Activated CD4-positive, alpha-beta T cell treated with anti-CD3 and anti-CD28 coated beads for 1 hour (primary cell): Measurements from ENCODE around the gene DBX1.
"Not testable (repeated sequence)": the region's sequence is repeated elsewhere in the genome, so short reads cannot be mapped to it uniquely, and the experiment has no call there.

Source experiments
- DNase-seq: peaks from one replicate; pipeline ENCODE4 v3.0.0-alpha.2; 2020

DBX1 gene

GRCh38 chr11:20160425-20161229, at the start of gene DBX1:
TSS of gene DBX1 (minus strand) at chr11:20160475. CDS start at chr11:20160324, 151 bp downstream.
- no peak for DNase-seq

GRCh38 chr11:20208622-20209111, 48.4 kb upstream of the DBX1 start:
- DNase-seq = no peak

- DNase-seq = no peak
Observed at GRCh38 chr11:20207781-20208621, 47.7 kb upstream of the DBX1 start.

- no peak for DNase-seq
Observed at GRCh38 chr11:20205807-20206206, 45.5 kb upstream of the DBX1 start.

- DNase-seq = no peak
Observed at GRCh38 chr11:20204681-20205080, 44.4 kb upstream of the DBX1 start.

GRCh38 chr11:20203831-20204230, 43.6 kb upstream of the DBX1 start:
- DNase-seq = no peak

GRCh38 chr11:20201231-20201630, 41.0 kb upstream of the DBX1 start:
- no peak for DNase-seq

GRCh38 chr11:20200331-20200955, 40.2 kb upstream of the DBX1 start:
- DNase-seq = not testable (repeated sequence)

- no peak for DNase-seq
Observed at GRCh38 chr11:20197881-20198280, 37.6 kb upstream of the DBX1 start.

- no peak for DNase-seq
Observed at GRCh38 chr11:20194470-20194869, 34.2 kb upstream of the DBX1 start.

- no peak for DNase-seq
Observed at GRCh38 chr11:20193307-20193706, 33.0 kb upstream of the DBX1 start.

GRCh38 chr11:20192641-20193040, 32.4 kb upstream of the DBX1 start:
- DNase-seq = no peak

- DNase-seq = no peak
Observed at GRCh38 chr11:20192151-20192550, 31.9 kb upstream of the DBX1 start.

- no peak for DNase-seq
Observed at GRCh38 chr11:20178976-20179375, 18.7 kb upstream of the DBX1 start.

- no peak for DNase-seq
Observed at GRCh38 chr11:20177136-20177535, 16.9 kb upstream of the DBX1 start.

- DNase-seq = no peak
Observed at GRCh38 chr11:20172721-20173447, 12.6 kb upstream of the DBX1 start.

- DNase-seq = no peak
Observed at GRCh38 chr11:20163783-20164481, 3.7 kb upstream of the DBX1 start.

GRCh38 chr11:20162824-20163782, 2.8 kb upstream of the DBX1 start:
- no peak for DNase-seq

GRCh38 chr11:20161923-20162744, 1.9 kb upstream of the DBX1 start:
- no peak for DNase-seq
